ENCODE measurements around the gene RAB3IL1. TPM values are rescaled to one million over a fixed set of nuclear protein-coding genes. Genes with fewer than 3 reads are reported as not detected.
A peak's percentile ranks its signal among the peaks of the same experiment; 100 is the strongest.

RAB3IL1 gene
- total and polyA plus RNA-seq, 9 of the 15 experiments (the other 6 are each of a cell fraction or from before 2014, with no cell fraction given), result 0.15 to 42.6 (median 15.5) TPM

- peak in 1 of 2 experiments; percentile 45; a peak in 1 of 4 replicates for TF ChIP-seq RCOR1 (IDR thresholded peaks at IDR 0.05; ENCODE audit: borderline replicate concordance in 1 of 2, low read depth in 2 of 2, low read length in 2 of 2)
- TF ChIP-seq NFE2L1 (tag; IDR thresholded peaks at IDR 0.05; ENCODE audit: borderline replicate concordance, low read depth), result no peak
- no peak for TF ChIP-seq E4F1 (CRISPR knock-in tag; IDR thresholded peaks at IDR 0.05; ENCODE audit: borderline replicate concordance)
- no peak for TF ChIP-seq TFE3 (CRISPR knock-in tag; IDR thresholded peaks at IDR 0.05)
- TF ChIP-seq COPS2 (conservative IDR thresholded peaks at IDR 0.05), result no peak
- peak; percentile 67 for TF ChIP-seq MAX (CRISPR knock-in tag; IDR thresholded peaks at IDR 0.05)
- TF ChIP-seq RBFOX2 (IDR thresholded peaks at IDR 0.05; ENCODE audit: low read depth, low read length), result 0 out of 2 replicates have a peak, but pooled peaks have one; percentile 37
- no peak for TF ChIP-seq ZBTB34 (CRISPR knock-in tag; IDR thresholded peaks at IDR 0.05)
- TF ChIP-seq ATF1 (CRISPR knock-in tag; IDR thresholded peaks at IDR 0.05), result no peak
- peak; percentile 71 for TF ChIP-seq ATF1 (tag; IDR thresholded peaks at IDR 0.05)
- no peak for TF ChIP-seq TEAD1 (CRISPR knock-in tag; IDR thresholded peaks at IDR 0.05)
- TF ChIP-seq FOXA1 (IDR thresholded peaks at IDR 0.05; ENCODE audit: borderline replicate concordance), result no peak
- TF ChIP-seq MECOM (CRISPR knock-in tag; IDR thresholded peaks at IDR 0.05), result no peak
- peak; percentile 22; the same call in 1 of the 2 replicates for TF ChIP-seq ATF7 (IDR thresholded peaks at IDR 0.05)
- TF ChIP-seq MEIS2 (IDR thresholded peaks at IDR 0.05; ENCODE audit: partially characterized antibody), result peak; percentile 7
- peak; percentile 79; the same call in 1 of the 2 replicates for TF ChIP-seq TFAP4 (CRISPR knock-in tag; IDR thresholded peaks at IDR 0.05; ENCODE audit: borderline replicate concordance)
- TF ChIP-seq KDM5B (IDR thresholded peaks at IDR 0.05; ENCODE audit: insufficient replicate concordance, low read depth, low read length), result peak; percentile 38
- no peak for TF ChIP-seq NR2C2 (CRISPR knock-in tag; IDR thresholded peaks at IDR 0.05)
- TF ChIP-seq NR2C2 (tag; IDR thresholded peaks at IDR 0.05), result peak; percentile 43; the same call in 1 of the 2 replicates
- TF ChIP-seq RAD21 (CRISPR knock-in tag; conservative IDR thresholded peaks at IDR 0.05 in 1 of 2, IDR thresholded peaks at IDR 0.05 in 1 of 2), result no peak
Observed at GRCh38 chr11:61923166-61924063, 6.0 kb upstream of the RAB3IL1 start (continued).

All from K562 (cell line).